NCI-H2081 treated with DMSO at 0.1 percent for 48 hours (cell line): ENCODE measurements around the gene LMF2.
"Not testable (repeated sequence)": the region's sequence is repeated elsewhere in the genome, so short reads cannot be mapped to it uniquely, and the experiment has no call there.

ENCODE experiments used
- DNase-seq: peaks from one replicate; lab custom pipeline; 2025; lab: John Stamatoyannopoulos, UW

The LMF2 gene

GRCh38 chr22:50533856-50534711 lies 26.6 kb upstream of the LMF2 start:
- DNase-seq, result not testable (repeated sequence)

GRCh38 chr22:50532824-50533796 lies 25.6 kb upstream of the LMF2 start:
- no peak for DNase-seq

DNA sequence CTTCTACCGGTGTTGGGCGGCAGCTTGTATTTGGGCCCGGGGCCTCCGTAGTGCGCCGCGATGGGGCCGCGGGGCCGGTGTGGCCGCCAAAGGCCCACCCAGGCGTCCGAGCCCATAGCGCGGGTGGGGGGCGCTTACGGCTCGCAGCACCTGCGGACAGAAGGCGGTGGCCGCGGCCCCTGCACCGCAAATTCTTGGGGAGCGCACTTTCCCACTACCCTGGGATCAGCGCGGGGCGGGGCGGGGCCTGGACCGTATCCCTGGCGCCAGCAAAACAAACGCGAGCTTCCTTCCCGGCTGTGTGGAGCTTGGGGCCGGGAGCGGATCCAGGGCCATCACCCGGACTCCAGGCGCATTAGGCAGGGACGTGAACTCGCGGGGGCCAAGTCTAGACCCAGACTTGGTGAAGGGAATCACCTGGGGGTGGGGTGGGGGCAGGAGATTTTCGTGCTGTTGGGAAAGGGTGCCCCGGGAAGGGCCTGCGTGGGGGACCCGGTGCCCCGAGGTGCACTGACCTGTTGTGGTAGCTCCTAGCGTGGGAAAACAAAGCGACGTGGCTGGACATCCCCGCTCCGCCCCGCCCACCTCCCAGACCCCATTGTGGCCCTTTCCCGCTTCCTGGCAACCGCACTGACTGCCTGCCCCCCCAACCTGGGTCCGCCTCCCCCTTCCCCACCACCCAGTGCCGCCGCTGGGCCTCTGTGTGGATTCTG lies 24.6 kb upstream of the LMF2 start:
- no peak for DNase-seq

DNA sequence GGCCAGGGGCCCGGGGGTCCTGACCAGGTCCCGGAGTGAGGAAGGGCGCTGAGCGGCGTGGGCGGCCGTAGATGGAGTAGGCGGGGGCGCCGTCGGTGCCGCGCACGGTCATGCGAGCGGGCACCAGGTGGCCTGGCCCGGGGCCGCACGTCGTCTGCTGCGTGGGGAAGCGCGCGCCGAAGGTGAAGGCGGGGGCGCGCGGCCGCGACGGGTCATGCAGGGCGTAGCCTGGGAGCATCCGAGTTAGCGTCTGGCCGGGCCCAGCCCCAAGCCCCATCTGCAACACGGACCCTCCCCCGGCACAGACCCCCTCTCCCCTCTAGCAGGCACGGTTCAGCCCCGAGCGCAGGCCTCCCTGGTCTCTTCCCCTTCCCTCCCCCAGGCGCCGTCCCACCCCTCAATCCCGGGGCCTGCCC lies 24.1 kb upstream of the LMF2 start:
- no peak for DNase-seq

DNA sequence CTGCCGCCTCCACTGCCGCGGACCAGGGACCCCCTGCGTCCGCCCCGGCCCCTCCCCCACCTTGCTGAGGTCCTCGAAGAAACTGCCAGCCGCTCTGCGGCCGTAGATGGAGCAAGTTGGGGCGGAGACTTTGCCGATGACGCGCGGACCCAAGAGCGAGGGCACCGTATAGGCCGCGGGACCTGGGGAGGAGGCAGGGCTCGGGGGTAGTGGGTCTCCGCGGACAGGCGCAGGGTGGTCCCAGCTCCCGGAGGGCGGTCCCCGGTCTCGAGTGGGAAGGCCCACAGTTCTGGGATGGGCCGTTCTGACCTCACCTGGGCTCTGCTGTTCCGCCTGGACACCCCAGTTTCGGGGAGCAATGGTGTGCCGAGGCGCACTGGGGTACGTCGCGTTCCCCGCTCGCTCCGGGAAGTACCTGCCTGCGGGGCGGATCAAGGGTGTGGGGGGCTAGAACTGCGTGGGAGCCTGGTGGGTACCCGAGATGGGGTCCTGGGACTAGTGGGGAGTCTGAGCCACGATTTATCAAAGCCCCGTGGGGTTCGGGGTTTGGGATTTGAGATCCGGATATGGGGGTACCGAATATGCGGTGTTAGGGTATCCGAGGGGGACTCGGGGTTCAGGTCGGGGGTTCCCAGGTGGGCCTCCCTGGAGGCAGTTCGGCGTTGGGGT lies 23.5 kb upstream of the LMF2 start:
- no peak for DNase-seq

- DNase-seq, result no peak
Observed at GRCh38 chr22:50530580-50530876, 23.0 kb upstream of the LMF2 start.

DNA sequence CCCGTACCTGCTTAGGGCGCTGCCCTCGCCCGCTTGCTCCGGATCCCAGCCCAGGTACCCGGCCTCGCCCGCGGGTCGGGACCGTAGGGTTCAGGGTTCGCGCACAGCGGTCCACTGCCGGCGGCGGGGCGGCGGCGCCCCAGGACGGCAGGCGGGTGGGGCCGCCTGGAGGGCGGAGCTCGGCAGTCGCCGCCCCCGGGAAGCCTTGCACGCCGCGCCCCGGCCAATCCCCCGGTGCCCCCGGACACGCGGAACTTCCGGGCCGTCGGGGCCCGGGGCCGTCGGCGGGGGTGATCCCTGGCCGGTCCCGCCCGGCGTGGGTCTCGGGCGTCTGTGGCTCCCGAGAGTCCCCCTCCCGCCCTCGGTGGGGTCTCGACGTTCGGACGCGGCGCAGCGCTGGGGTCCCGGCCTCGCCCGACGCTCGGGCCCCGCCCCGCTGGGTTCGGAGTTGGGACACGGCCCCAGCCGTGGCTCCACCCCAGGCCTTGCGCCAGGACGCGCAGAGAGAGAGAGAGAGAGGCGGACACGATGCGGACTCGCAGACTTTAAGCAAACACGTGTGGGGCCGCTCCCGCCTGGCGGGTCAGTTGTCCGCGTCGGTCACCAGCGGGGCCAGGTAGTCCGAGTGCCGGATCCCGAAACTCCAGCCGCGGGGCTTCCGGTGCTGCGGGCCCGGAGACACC lies 22.5 kb upstream of the LMF2 start, which contains the start of gene TYMP:
TSS of gene TYMP (minus strand) at position 116 of the 683 bp plus-strand sequence. CDS start 303 bp downstream, outside the sequence.
- no peak for DNase-seq

DNA sequence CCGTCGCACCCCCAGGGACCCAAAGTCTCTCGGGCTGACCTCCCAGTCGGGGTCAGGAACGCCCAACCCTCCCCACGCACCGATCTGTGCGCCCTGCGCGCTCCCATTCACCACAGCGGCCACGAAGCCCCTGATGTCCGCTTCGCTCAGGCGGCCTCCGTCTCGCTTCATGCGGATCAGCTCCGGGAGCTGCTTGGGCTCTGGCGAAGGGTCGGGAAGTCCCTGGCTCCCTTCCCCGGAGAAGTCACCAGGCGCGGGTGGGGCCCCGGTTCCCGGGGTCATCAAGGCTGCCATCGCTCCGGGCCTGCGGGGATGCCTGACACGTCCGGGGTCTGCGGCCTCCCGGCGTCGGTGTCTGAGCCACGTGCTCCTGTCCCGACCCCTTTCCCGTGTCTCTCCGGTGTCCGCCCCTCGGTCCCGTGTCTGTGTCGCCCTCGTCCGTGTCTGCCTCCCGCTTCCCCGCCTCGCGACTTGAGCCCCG lies 22.0 kb upstream of the LMF2 start:
- no peak for DNase-seq

- no peak for DNase-seq
Observed at GRCh38 chr22:50528682-50529415, 21.3 kb upstream of the LMF2 start.

DNA sequence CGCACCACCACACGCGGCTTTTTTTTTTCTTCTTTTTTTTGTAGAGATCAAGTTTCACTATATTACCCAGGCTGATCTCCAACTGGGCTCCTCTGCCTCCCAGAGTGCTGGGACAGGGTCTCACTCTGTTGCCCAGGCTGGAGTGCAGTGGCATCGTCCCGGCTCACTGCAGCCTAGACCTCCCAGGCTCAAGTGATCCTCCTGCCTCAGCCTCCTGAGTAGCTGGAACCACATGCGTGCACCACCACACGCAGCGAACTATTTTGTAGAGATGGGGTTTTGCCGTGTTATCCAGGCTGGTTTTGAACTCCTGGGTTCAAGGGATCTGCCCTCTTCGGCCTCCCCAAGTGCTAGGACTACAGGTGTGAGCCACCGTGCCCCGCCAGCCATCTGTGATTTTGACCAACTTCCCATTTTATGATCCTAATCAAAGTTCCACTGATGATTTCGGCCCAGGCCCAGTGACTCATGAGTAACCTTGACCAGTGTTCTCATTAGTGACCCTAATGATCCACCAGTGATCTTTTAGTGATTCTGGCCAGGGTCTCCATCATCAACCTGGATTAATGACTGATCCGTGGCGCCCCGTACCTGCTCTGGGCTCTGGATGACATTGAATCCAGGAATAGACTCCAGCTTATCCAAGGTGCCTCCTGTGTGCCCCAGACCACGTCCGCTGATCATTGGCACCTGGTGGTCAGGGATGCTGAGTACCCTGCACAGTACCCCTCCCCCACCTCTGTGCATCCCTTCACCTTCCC lies 20.6 kb upstream of the LMF2 start:
- DNase-seq, result no peak

DNA sequence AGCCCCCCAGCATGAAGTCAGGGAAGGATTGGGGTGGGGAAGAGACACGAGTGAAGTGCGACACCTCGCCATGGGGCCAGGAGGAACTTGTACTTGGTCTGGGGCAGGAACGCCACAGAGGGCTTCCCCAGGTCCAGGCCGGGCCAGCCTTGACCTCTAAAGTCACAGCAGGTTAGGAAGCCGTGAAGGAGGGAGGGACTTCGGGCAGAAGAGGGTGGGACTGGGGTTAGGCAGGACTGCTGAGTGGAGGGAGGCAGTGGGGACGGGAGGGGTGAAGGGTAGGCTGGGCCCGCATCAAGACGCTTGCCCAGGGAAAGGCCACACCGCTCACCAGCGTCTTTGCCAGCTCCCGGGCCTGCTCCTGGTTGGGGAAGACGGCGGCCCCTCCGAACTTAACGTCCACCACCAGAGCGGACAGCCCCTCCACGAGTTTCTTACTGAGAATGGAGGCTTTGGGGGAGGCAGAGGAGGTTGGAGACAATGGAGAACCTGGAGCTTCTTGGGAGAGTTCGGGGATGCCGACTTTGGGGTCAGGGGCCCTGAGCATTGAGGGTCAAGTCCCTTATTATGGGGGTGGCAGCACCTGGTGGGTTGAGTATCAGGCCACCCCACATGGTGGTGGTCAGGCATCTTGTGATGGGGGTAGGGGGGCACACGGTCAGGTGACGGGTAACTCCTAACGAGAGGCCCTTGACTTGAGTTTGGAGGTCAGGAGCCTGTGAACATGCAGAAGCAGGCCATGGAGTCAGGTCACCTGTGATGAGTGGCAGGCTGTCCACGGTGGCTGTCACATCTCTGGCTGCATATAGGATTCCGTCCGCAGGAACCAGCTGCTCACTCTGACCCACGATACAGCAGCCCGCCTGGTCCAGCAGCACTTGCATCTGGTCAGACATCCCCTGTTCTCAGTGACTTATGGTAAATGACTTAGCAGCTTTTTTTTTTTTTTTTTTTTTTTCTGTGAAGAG lies 19.6 kb upstream of the LMF2 start:
- DNase-seq, result no peak

GRCh38 chr22:50526108-50526833 lies 18.8 kb upstream of the LMF2 start:
- no peak for DNase-seq

GRCh38 chr22:50525858-50526107 lies 18.3 kb upstream of the LMF2 start:
- no peak for DNase-seq

DNA sequence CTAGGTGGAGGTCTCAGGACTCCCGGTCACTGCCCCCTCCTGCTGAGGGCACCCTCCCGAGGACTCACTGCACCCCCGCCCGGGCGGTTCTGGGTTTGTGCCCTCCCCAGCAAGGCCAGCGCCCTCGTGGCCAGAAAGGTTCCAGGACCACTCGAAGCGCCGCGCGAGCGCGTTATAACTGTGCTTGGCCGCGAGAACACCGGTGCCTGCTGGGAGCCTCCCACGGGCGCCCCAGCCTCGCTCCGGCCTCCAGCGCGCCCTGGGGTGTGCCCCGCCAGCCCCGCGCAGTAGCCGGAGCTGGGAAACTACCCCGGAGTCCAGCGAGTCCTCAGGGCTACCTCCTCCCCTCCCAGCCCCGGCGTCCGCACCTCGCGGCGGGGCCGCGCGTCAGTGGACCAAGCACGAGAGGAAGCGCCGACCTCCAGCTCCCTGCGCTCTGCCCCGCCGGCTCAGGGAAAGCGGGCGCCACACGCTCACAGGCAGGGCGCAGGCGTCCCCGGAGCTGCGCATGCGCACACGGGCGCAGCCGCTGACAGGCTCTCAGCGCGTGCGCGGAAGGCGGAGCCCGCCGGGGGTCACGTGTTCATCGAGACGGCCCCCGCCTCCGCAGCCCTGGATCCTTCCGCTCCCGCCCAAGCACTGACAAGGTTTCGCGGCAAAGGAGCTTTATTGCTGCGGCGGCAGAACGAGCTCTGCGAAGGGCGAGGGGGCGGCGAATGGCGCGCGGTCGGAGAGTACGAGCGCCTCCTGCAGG lies 17.8 kb upstream of the LMF2 start, which contains the start of gene SCO2:
TSS of gene SCO2 (minus strand) at position 495 of the 754 bp plus-strand sequence. CDS start 1,187 bp downstream, outside the sequence.
- peak; percentile 69 for DNase-seq

- DNase-seq, result no peak
Observed at GRCh38 chr22:50524676-50525103, 17.2 kb upstream of the LMF2 start.

- DNase-seq, result no peak
Observed at GRCh38 chr22:50523806-50524675, 16.5 kb upstream of the LMF2 start.
